Neural cell (in vitro differentiated cells): ENCODE data around the gene MT3. TPM values are rescaled to one million over a fixed set of nuclear protein-coding genes. Genes with fewer than 3 reads are reported as not detected.

Source experiments
- H2AFZ ChIP-seq: fragments of 200-600, 300-800 bp; sonication (generic), shearing (Covaris generic); 2 replicates; pipeline ENCODE4 v1.6.0; 2014; ENCODE audit warnings: low read depth, mild to moderate bottlenecking, antibody characterized with exemption, low read length, moderate library complexity
- H3F3A ChIP-seq: fragments of 200-600 bp; shearing (Covaris generic); 2 replicates; pipeline ENCODE4 v1.6.1; 2016; ENCODE audit warnings: mild to moderate bottlenecking, moderate library complexity, mixed read lengths, antibody characterized with exemption, low read length; ENCODE audit not compliant: insufficient read depth, poor library complexity, severe bottlenecking
- H3K27ac ChIP-seq: fragments of 200-600, 300-800 bp; sonication (generic), shearing (Covaris generic); 2 replicates; pipeline ENCODE4 v1.5.1; 2014; ENCODE audit warnings: mild to moderate bottlenecking, low read length, moderate library complexity
- H3K27me3 ChIP-seq: fragments of 300-800, 200-600 bp; sonication (generic), shearing (Covaris generic); 2 replicates; pipeline ENCODE4 v1.6.0; 2014; ENCODE audit warnings: mild to moderate bottlenecking, low read depth, low read length, moderate library complexity; ENCODE audit not compliant: insufficient read depth
- H3K36me3 ChIP-seq: fragments of 300-800, 200-600 bp; sonication (generic), shearing (Covaris generic); 2 replicates; pipeline ENCODE4 v1.5.1; 2014; ENCODE audit warnings: mild to moderate bottlenecking, antibody characterized with exemption, low read length, moderate library complexity; ENCODE audit not compliant: insufficient read depth
- H3K4me2 ChIP-seq: fragments of 300-800, 200-600 bp; sonication (generic), shearing (Covaris generic); 2 replicates; pipeline ENCODE4 v1.6.0; 2014; ENCODE audit warnings: mild to moderate bottlenecking, low read length
- H3K4me3 ChIP-seq: fragments of 300-800, 200-600 bp; sonication (generic), shearing (Covaris generic); 2 replicates; pipeline ENCODE4 v1.5.1; 2014; ENCODE audit warnings: mild to moderate bottlenecking, low read length, moderate library complexity
- H3K79me2 ChIP-seq: fragments of 200-600 bp; shearing (Covaris generic); replicated peaks from 2 replicates; pipeline ENCODE4 v1.6.0; 2014; ENCODE audit warnings: mild to moderate bottlenecking, low read length, moderate library complexity; ENCODE audit not compliant: insufficient read depth
- H3K9ac ChIP-seq: fragments of 300-800, 200-600 bp; sonication (generic), shearing (Covaris generic); 2 replicates; pipeline ENCODE4 v1.6.1; 2016; ENCODE audit warnings: mild to moderate bottlenecking, low read length, mixed read lengths
- H3K9me2 ChIP-seq: fragments of 200-600 bp; shearing (Covaris generic); 2 replicates; pipeline ENCODE4 v1.6.1; 2016; ENCODE audit warnings: mild to moderate bottlenecking, low read length, mixed read lengths; ENCODE audit not compliant: insufficient read depth
- H3K9me3 ChIP-seq: fragments of 200-600, 300-800 bp; sonication (generic), shearing (Covaris generic); 2 replicates; pipeline ENCODE4 v1.6.1; 2016; ENCODE audit warnings: mild to moderate bottlenecking, mixed run types, low read length, moderate library complexity, mixed read lengths
- H4K20me1 ChIP-seq: fragments of 200-600 bp; shearing (Covaris generic); 2 replicates; pipeline ENCODE4 v1.6.1; 2016; ENCODE audit warnings: mild to moderate bottlenecking, mixed run types; ENCODE audit not compliant: insufficient read depth
- CTCF ChIP-seq: fragments of 450-650 bp; IDR thresholded peaks from 2 replicates; pipeline ENCODE4 v1.5.1; 2014; ENCODE audit warnings: antibody characterized with exemption, mild to moderate bottlenecking, moderate library complexity; ENCODE audit not compliant: poor library complexity, severe bottlenecking
- EP300 ChIP-seq: fragments of 450-650 bp; conservative IDR thresholded peaks from 2 replicates; pipeline ENCODE4 v1.6.1; 2014; ENCODE audit warnings: antibody characterized with exemption, mild to moderate bottlenecking, moderate library complexity; ENCODE audit not compliant: poor library complexity, severe bottlenecking
- EZH2 ChIP-seq: fragments of 200-600, 300-800 bp; shearing (Covaris generic), sonication (generic); IDR thresholded peaks from 2 replicates; pipeline ENCODE4 v1.6.1; 2014; ENCODE audit warnings: antibody characterized with exemption, low read length, borderline replicate concordance, mild to moderate bottlenecking; ENCODE audit not compliant: insufficient read depth, poor library complexity, severe bottlenecking
- MXI1 ChIP-seq: fragments of 450-650 bp; conservative IDR thresholded peaks from 2 replicates; pipeline ENCODE4 v1.6.1; 2014; ENCODE audit warnings: antibody characterized with exemption, mild to moderate bottlenecking; ENCODE audit not compliant: poor library complexity, severe bottlenecking
- POLR2AphosphoS5 ChIP-seq: IDR thresholded peaks from 2 replicates; pipeline ENCODE4 v1.6.1; 2012
- RAD21 ChIP-seq: fragments of 450-650 bp; conservative IDR thresholded peaks from 2 replicates; pipeline ENCODE4 v1.6.1; 2014; ENCODE audit warnings: antibody characterized with exemption, mild to moderate bottlenecking, moderate library complexity
- REST ChIP-seq: IDR thresholded peaks from 2 replicates; pipeline ENCODE4 v1.6.1; 2012; ENCODE audit warnings: borderline replicate concordance
- SMC3 ChIP-seq: fragments of 450-650 bp; conservative IDR thresholded peaks from 2 replicates; pipeline ENCODE4 v1.6.1; 2014; ENCODE audit warnings: antibody characterized with exemption, mild to moderate bottlenecking, moderate library complexity; ENCODE audit not compliant: poor library complexity
- TAF1 ChIP-seq: IDR thresholded peaks from 2 replicates; pipeline ENCODE4 v1.6.1; 2012; ENCODE audit warnings: low read depth
- polyA plus RNA-seq: library from polyadenylated mRNA; depleted of rRNA; stranded (reverse); fragments of >200 nt; gene quantifications from 2 replicates; pipeline ENCODE4 v1.2.3, GENCODE V29; 2014

Gene MT3
- polyA plus RNA-seq, 1 donor from 2014 or later: 1.9 TPM

GRCh38 chr16:56594292-56594619, 4.9 kb downstream of the MT3 start:
- Histone ChIP-seq H3K27me3 (peaks cover 17% of the 10 kb centered on the region), H4K20me1 (no peaks in the 10 kb centered on the region), H3F3A (no peaks in the 10 kb centered on the region), H2AFZ (no peak overlapping the region), H3K9me2 (no peaks in the 10 kb centered on the region), H3K9ac (no peak overlapping the region), H3K36me3 (no peaks in the 10 kb centered on the region), H3K79me2 (no peaks in the 10 kb centered on the region), H3K4me3 (no peak overlapping the region), H3K27ac (no peak overlapping the region), H3K9me3 (no peaks in the 10 kb centered on the region), H3K4me2 (no peak overlapping the region)
- no peak for TF ChIP-seq TAF1
- TF ChIP-seq EZH2: no peak
- TF ChIP-seq REST: no peak
- TF ChIP-seq MXI1: no peak

- H3K27ac ChIP-seq: no peak overlapping the region
- H3K9ac ChIP-seq: no peak overlapping the region
- no peaks in the 10 kb centered on the region for H3K36me3 ChIP-seq
- H2AFZ ChIP-seq: no peak overlapping the region
- no peaks in the 10 kb centered on the region for H3K79me2 ChIP-seq
- no peaks in the 10 kb centered on the region for H4K20me1 ChIP-seq
- H3K4me3 ChIP-seq: no peak overlapping the region
- no peak overlapping the region for H3K4me2 ChIP-seq
- no peaks in the 10 kb centered on the region for H3K9me2 ChIP-seq
- no peaks in the 10 kb centered on the region for H3K9me3 ChIP-seq
- H3F3A ChIP-seq: no peaks in the 10 kb centered on the region
- TF ChIP-seq CTCF: no peak
- TF ChIP-seq TAF1: no peak
- TF ChIP-seq EZH2: no peak
- TF ChIP-seq REST: no peak
- TF ChIP-seq RAD21: no peak
- no peak for TF ChIP-seq POLR2AphosphoS5
- TF ChIP-seq MXI1: no peak
- TF ChIP-seq SMC3: no peak
- no peak for TF ChIP-seq EP300
- peaks cover 3% of the 10 kb centered on the region for H3K27me3 ChIP-seq
Measured at GRCh38 chr16:56600398-56600999, 11.2 kb downstream of the MT3 start.
